HEK293T (cell line): ENCODE results near the gene CAMKK1.

Experiments used
- ARNT ChIP-seq: fragments of 450-650 bp; IDR thresholded peaks from 2 replicates; pipeline ENCODE4 v1.6.1; 2017; ENCODE audit warnings: mild to moderate bottlenecking
- BHLHE40 ChIP-seq: fragments of 450-650 bp; IDR thresholded peaks from 2 replicates; pipeline ENCODE4 v1.6.1; 2016; ENCODE audit warnings: mild to moderate bottlenecking, moderate library complexity, borderline replicate concordance
- CTBP1 ChIP-seq: fragments of 450-650 bp; IDR thresholded peaks from 2 replicates; pipeline ENCODE4 v1.6.1; 2016; ENCODE audit warnings: borderline replicate concordance
- ELF4 ChIP-seq: fragments of 450-650 bp; IDR thresholded peaks from 2 replicates; pipeline ENCODE4 v1.6.1; 2017; ENCODE audit warnings: antibody characterized with exemption
- FOXA1 ChIP-seq: fragments of 450-650 bp; IDR thresholded peaks from 2 replicates; pipeline ENCODE4 v1.6.1; 2016; ENCODE audit warnings: mild to moderate bottlenecking
- FOXK2 ChIP-seq: fragments of 450-650 bp; IDR thresholded peaks from 2 replicates; pipeline ENCODE4 v1.6.1; 2016; ENCODE audit warnings: mild to moderate bottlenecking
- FOXM1 ChIP-seq: fragments of 450-650 bp; IDR thresholded peaks from 2 replicates; pipeline ENCODE4 v1.6.1; 2017; ENCODE audit warnings: mild to moderate bottlenecking, borderline replicate concordance
- LEF1 ChIP-seq: fragments of 450-650 bp; IDR thresholded peaks from 2 replicates; pipeline ENCODE4 v1.6.1; 2017; ENCODE audit warnings: mild to moderate bottlenecking, borderline replicate concordance
- NFRKB ChIP-seq: fragments of 450-650 bp; IDR thresholded peaks from 2 replicates; pipeline ENCODE4 v1.6.1; 2016; ENCODE audit warnings: mild to moderate bottlenecking, moderate library complexity
- SP1 ChIP-seq: fragments of 450-650 bp; IDR thresholded peaks from 2 replicates; pipeline ENCODE4 v1.6.1; 2017
- SUZ12 ChIP-seq: fragments of 450-650 bp; IDR thresholded peaks from 2 replicates; pipeline ENCODE4 v1.6.1; 2016; ENCODE audit warnings: mild to moderate bottlenecking
- TARDBP ChIP-seq: fragments of 450-650 bp; IDR thresholded peaks from 2 replicates; pipeline ENCODE4 v1.6.1; 2016
- ZNF384 ChIP-seq: fragments of 450-650 bp; IDR thresholded peaks from 2 replicates; pipeline ENCODE4 v1.6.1; 2016
- TF ChIP-seq, protein P1 (sequence below): fragments of 450-650 bp; IDR thresholded peaks from 2 replicates; pipeline ENCODE4 v1.6.1; 2016

DNA sequence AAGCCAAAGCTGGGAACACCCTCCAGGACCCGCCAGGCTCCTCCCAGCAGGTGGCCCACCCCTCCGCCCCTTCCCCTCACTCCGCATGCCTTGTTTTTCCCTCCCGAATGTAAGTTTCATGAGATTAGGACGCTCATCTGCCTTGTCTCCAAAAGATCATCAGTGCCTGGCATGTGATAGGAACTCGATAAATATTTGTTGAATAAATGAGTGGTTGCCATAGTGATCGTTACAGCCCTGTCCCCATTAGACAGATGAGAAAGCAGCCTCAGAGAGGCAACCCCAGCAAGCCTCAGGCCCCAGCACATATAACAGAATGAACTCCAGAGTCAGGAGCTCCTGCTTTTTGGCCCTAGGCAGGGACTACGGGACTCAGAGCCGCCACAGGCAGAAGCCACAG, 5.0 kb downstream of the CAMKK1 start:
- no peak for TF ChIP-seq BHLHE40
- no peak for TF ChIP-seq FOXM1
- no peak for TF ChIP-seq SUZ12
- TF ChIP-seq FOXK2: no peak
- no peak for TF ChIP-seq ELF4
- no peak for TF ChIP-seq CTBP1
- TF ChIP-seq SP1: no peak
- TF ChIP-seq, protein P1, sequence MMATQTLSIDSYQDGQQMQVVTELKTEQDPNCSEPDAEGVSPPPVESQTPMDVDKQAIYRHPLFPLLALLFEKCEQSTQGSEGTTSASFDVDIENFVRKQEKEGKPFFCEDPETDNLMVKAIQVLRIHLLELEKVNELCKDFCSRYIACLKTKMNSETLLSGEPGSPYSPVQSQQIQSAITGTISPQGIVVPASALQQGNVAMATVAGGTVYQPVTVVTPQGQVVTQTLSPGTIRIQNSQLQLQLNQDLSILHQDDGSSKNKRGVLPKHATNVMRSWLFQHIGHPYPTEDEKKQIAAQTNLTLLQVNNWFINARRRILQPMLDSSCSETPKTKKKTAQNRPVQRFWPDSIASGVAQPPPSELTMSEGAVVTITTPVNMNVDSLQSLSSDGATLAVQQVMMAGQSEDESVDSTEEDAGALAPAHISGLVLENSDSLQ: no peak
- no peak for TF ChIP-seq NFRKB
- TF ChIP-seq FOXA1: no peak
- TF ChIP-seq TARDBP: no peak
- no peak for TF ChIP-seq ZNF384
- no peak for TF ChIP-seq LEF1
- TF ChIP-seq ARNT: no peak
